Measurements from ENCODE around the gene CYRIA.

CYRIA gene

DNA sequence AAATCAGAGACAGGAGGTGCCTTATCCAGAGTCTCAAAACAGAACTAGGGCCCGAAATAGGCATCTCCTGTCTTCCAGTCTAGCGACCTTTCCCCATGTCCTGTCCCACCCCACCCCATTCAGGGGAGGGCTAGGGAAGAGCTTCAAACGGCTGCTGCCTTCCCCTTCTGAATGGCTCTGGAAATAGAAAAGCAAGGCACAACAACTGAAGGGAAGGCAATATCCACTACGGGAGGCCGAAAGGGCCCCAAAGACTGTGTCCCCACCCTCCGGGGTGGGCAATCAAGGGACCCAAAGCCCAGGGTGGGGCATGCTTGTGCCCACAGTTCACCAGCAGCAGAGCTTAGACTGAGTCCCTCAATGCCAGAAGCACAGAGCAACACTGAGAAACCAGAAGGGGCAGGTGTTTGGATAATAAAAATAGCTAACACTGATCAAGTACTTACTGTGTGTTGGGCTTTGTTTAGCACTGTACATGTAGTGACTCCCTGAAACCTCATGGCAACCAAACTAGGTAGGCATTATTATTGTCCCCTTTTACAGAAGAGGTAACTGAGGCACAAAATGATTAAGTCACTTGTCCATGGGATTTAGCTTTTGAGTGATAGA, 38.5 kb downstream of the CYRIA start:
- no peak for DNase-seq

DNA sequence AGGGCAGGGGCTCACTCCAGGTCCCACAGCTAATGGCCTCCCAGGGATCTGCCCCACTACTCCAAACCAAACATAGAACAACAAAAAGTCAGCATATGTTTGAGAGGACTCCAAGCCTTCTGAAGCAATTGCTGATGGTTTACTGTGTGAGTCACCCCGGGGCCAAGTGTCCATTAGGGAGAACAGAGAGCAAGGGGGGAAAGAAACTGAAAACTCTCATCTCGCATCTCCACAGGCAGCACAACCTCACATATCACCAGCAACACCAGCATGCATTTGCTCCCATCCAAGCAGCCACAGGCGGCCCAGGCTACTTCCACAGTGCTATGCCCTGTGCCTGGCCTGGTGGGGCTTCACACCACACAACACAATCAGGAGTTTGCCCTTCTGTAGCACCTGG, 39.1 kb downstream of the CYRIA start:
- DNase-seq: no peak

- no peak for DNase-seq
Observed at GRCh38 chr2:16625759-16626158, 39.9 kb downstream of the CYRIA start.

- DNase-seq: no peak
Observed at GRCh38 chr2:16625201-16625729, 40.4 kb downstream of the CYRIA start.

DNA sequence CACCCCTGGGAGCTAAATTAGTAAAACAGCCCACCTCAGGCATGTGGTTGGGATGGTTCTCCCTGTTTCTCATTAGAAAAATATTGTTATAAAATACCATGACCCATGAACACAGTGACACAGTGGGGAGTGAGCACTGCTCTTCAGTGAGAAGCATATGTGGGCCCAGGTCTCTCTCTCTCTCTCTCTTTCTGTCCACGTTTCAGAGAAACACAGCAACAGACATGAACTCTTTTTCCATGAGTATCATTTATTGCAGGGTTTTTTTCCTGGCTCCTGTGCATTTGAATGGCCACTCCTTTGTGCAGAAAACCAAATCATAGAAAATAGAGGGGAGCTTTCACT, 41.2 kb downstream of the CYRIA start:
- no peak for DNase-seq

- no peak for DNase-seq
Observed at GRCh38 chr2:16623564-16624435, 41.8 kb downstream of the CYRIA start.

GRCh38 chr2:16623031-16623430, 42.6 kb downstream of the CYRIA start:
- DNase-seq: no peak

DNA sequence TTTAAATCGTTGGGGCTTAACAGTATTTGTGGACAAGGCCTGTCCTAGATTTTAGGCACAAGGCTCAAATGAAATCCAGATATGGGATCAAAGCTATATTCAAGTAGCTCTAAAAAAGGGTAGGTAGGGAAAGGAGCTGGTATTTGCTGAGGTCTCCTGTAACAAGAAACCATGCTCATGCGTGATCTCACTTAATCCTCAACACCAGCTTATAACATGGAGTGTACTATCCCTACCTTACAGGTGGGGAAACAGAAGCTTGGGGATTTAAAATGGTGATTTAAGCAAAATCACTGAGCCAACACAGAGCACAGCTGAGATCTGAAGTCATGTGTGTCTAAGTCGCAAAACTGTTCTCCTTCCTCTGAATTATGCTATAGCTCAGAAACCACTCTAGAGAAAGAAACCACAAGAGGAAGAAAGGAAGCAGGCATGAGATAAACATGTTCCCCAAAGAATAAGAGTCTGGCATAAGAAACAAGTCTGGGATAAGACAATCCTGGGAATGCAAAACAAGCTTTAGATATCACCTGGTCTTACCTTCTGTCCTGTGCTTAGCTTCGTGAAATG, 43.1 kb downstream of the CYRIA start:
- DNase-seq: no peak

GRCh38 chr2:16621316-16621715, 44.3 kb downstream of the CYRIA start:
- no peak for DNase-seq

DNA sequence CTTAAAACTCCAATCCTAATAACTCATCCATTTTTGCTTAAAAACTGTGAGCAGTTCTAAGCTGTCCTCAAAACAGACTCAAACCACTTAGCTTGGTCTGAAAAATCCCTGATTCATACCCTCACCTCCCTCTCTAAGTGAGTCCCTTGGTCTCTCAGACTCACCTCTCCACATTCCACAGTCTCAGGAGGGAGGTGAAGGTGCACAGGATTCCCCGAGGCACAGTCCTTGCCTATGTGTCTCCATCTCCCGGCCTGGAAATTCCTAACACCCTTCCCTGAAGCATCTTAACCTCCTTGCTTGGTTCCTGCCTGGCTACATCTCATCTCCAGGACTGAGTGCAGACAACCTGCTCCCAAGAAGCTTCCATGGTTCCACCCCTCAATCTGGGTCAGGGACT, 45.0 kb downstream of the CYRIA start:
- DNase-seq: no peak

DNA sequence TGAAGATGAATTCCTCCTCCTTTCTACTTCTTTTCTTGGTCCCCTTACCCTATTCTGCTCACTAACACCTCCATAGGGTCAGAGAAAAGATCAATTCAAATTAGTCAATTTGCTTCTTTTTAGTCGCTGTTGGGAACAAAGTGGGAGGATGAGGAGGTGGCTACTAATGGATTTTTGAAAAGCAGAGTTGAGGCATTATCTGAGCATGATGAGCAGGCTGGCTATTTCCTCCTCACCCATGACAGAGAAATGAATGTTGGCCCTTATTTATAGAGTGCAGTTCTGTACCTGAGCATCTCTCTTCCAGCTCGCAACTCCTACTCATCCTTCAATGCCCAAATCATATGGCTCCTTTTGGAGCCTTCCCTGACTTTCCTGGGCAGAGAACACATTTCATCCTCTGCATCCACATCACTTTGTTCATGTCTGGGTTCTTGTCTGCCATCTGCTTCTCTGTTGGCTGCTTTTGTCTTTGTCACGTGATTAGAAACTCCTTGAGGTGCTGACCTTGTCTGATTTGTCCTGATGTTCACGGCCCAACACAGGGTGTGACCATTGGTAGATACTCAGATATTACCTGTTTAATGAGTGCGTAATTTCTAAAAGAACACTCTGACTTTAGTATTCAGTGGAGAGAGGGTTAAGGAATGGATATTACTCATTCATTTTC, 45.9 kb downstream of the CYRIA start:
- DNase-seq: no peak

- DNase-seq: no peak
Observed at GRCh38 chr2:16617282-16618266, 48.1 kb downstream of the CYRIA start.
